Esophagus muscularis mucosa (tissue), 4 donors: ENCODE measurements around the gene PSORS1C1. TPM values are rescaled to one million over a fixed set of nuclear protein-coding genes. Genes with fewer than 3 reads are reported as not detected.

Source experiments
- DNase-seq: peaks from one replicate; pipeline ENCODE4 v3.0.0-alpha.2; 2017; ENCODE audit errors: extremely low spot score
- H3K27ac ChIP-seq, 4 donors: fragments of 200-600 bp; sonication (generic); replicated peaks in 1 of 4; 1 replicate in 3 of 4; 2 replicates in 1 of 4; pipeline ENCODE4 v1.5.1; 2016 to 2019; ENCODE audit warnings: mild to moderate bottlenecking in 1 of 4
- H3K27me3 ChIP-seq, 4 donors: fragments of 200-600 bp; sonication (generic); one replicate each; pipeline versions ENCODE4 v1.5.1 to v1.6.0; 2016 to 2019
- H3K36me3 ChIP-seq, 4 donors: fragments of 200-600 bp; sonication (generic); one replicate each; pipeline ENCODE4 v1.5.1; 2016 to 2019
- H3K4me1 ChIP-seq, 4 donors: fragments of 200-600 bp; sonication (generic); one replicate each; pipeline ENCODE4 v1.5.1; 2016 to 2019
- H3K4me3 ChIP-seq, 4 donors: fragments of 200-600 bp; sonication (generic); 1 replicate in 2 of 4; 2 replicates in 2 of 4; pipeline ENCODE4 v1.5.1; 2016 to 2019; ENCODE audit warnings: mild to moderate bottlenecking in 4 of 4, moderate library complexity in 1 of 4
- H3K9me3 ChIP-seq, 4 donors: fragments of 200-600 bp; sonication (generic); 1 replicate in 3 of 4; 2 replicates in 1 of 4; pipeline ENCODE4 v1.5.1; 2016 to 2019
- EP300 ChIP-seq: sonication (generic); formaldehyde crosslinking; IDR thresholded peaks from one replicate; pipeline ENCODE4 v1.6.1; 2017; ENCODE audit warnings: antibody characterized with exemption
- POLR2A ChIP-seq: fragments of 450-650 bp; IDR thresholded peaks from one replicate; pipeline ENCODE4 v1.6.1; 2017; ENCODE audit warnings: antibody characterized with exemption, moderate library complexity, mild to moderate bottlenecking, low read depth
- POLR2AphosphoS5 ChIP-seq, 2 donors: sonication (generic); formaldehyde crosslinking; IDR thresholded peaks; one replicate each; pipeline ENCODE4 v1.6.1; 2017; ENCODE audit warnings: antibody characterized with exemption in 2 of 2
- WGBS: methylation state at CpG from one replicate; pipeline ENCODE4 v1.1.5; 2018; 5-methylcytosine and 5-hydroxymethylcytosine counted together
- intact Hi-C: fragments of 100-400 bp; cut with DNase I; formaldehyde crosslinking; loops from one replicate; pipeline ENCODE4 v1.15.1; 2023
- total RNA-seq, 4 donors: library from RNA; depleted of rRNA; stranded (reverse); fragments of >200 nt; gene quantifications; one replicate each; pipeline versions ENCODE4 v1.1.0 to v1.2.1, GENCODE V29; 2016
- TF ChIP-seq, protein P1 (sequence below), 3 experiments: fragments of 200-600 bp in 2 of 3; fragments of 450-650 bp in 1 of 3; sonication (generic) in 2 of 3; IDR thresholded peaks; one replicate each; pipeline ENCODE4 v1.5.1; 2017 to 2019; ENCODE audit warnings: antibody characterized with exemption in 3 of 3, mild to moderate bottlenecking in 2 of 3, moderate library complexity in 1 of 3

The PSORS1C1 gene
- total RNA-seq, 4 donors from 2014 or later = 0.34 to 1.2 (median 1.1) TPM

DNA sequence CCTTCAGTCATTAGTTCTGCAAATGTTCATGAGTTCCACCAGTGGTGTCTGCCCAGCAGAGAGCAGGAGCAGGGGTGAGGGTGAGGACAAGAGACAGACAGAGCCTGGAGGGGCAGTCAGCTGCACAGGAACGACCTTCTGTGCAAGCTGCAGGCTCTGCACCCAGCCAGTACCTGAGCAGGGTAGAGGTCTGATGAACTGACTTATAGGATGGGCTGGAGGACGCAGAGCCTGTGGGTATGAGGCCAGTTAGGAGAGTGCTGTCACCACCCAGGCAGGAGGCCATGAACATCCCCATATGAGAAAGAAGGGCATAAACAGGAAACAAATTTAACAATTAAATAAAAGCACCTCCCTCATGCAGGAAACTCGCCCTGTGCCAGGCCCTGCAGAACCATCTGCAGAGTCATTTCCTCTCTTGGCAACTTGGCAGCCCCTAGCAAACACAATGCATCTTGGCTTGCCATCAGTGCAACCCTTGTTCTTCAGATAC is 20.2 kb upstream of the PSORS1C1 start:
- Histone ChIP-seq H3K4me3 (no peak overlapping the region), H3K27ac (no peak overlapping the region), H3K36me3 (no peaks in the 10 kb centered on the region), H3K9me3 (no peaks in the 10 kb centered on the region), H3K4me1 (peaks cover 4 to 18% (median 10%) of the 10 kb centered on the region in 4 donors), H3K27me3 (no peaks in the 10 kb centered on the region)
- TF ChIP-seq, protein P1, sequence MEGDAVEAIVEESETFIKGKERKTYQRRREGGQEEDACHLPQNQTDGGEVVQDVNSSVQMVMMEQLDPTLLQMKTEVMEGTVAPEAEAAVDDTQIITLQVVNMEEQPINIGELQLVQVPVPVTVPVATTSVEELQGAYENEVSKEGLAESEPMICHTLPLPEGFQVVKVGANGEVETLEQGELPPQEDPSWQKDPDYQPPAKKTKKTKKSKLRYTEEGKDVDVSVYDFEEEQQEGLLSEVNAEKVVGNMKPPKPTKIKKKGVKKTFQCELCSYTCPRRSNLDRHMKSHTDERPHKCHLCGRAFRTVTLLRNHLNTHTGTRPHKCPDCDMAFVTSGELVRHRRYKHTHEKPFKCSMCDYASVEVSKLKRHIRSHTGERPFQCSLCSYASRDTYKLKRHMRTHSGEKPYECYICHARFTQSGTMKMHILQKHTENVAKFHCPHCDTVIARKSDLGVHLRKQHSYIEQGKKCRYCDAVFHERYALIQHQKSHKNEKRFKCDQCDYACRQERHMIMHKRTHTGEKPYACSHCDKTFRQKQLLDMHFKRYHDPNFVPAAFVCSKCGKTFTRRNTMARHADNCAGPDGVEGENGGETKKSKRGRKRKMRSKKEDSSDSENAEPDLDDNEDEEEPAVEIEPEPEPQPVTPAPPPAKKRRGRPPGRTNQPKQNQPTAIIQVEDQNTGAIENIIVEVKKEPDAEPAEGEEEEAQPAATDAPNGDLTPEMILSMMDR (IDR thresholded peaks at IDR 0.05) = no peak
- DNase-seq = no peak
- intact Hi-C loops = no loop called here
- 49% methylated on average over 2 of the region's 3 CpGs for WGBS

DNA sequence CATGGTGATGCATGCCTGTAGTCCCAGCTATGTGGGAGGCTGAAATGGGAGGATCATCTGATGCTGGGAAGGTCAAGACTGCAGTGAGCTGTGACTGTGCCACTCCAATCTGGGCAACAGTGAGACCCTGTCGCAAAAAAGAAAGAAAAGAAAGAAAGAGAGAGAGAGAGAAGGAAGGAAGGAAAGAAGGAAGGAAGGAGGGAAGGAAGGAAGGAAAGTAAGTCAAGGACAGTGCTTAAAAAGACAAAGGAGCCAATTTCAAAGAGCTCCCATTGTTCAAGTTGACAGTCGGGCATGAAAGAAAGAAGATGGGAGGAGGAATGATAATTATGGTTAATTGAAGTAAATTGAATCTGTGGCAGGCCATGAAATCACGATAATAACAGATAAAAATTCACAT is 18.4 kb upstream of the PSORS1C1 start:
- DNase-seq = no peak
- TF ChIP-seq POLR2AphosphoS5 (IDR thresholded peaks at IDR 0.05) (no peak), EP300 (no peak), POLR2A (no peak)
- TF ChIP-seq, protein P1 (IDR thresholded peaks at IDR 0.05) = no peak
- intact Hi-C loops = no loop called here
- WGBS = 83% methylated on average over 3 of the region's 3 CpGs
- H3K4me3 ChIP-seq = no peak overlapping the region
- H3K9me3 ChIP-seq = no peaks in the 10 kb centered on the region
- no peaks in the 10 kb centered on the region for H3K36me3 ChIP-seq
- H3K4me1 ChIP-seq = peaks cover 4 to 18% (median 10%) of the 10 kb centered on the region in 4 donors
- no peaks in the 10 kb centered on the region for H3K27me3 ChIP-seq
- no peak overlapping the region for H3K27ac ChIP-seq

DNA sequence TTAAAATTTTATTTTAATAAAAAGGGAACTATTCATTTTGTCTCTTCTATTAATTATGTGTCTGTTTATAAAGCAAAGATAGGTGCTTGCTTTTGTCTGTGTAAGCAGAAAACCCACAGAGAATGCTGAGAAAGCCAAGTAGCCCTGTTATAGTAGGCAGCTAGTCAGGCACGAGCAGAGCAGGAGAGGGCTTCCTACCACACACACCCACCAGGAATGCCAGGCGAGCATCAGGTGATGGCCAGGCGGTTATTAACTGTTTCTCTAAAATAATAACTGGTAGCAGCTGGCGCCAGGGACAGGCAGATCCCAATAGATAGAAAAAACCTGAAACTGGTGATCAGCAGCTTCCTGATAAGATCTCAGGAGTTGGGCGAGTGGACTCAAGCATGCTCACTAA is 17.9 kb upstream of the PSORS1C1 start:
- no peak for DNase-seq
- 76% methylated on average over 5 of the region's 5 CpGs for WGBS
- no peaks in the 10 kb centered on the region for H3K36me3 ChIP-seq
- no peak overlapping the region for H3K4me3 ChIP-seq
- no peaks in the 10 kb centered on the region for H3K9me3 ChIP-seq
- H3K27ac ChIP-seq = no peak overlapping the region
- intact Hi-C loops = no loop called here
- H3K27me3 ChIP-seq = no peaks in the 10 kb centered on the region
- TF ChIP-seq, protein P1 (IDR thresholded peaks at IDR 0.05) = no peak
- TF ChIP-seq POLR2AphosphoS5 (IDR thresholded peaks at IDR 0.05) (no peak), POLR2A (no peak), EP300 (no peak)
- peaks cover 4 to 18% (median 10%) of the 10 kb centered on the region in 4 donors for H3K4me1 ChIP-seq

DNA sequence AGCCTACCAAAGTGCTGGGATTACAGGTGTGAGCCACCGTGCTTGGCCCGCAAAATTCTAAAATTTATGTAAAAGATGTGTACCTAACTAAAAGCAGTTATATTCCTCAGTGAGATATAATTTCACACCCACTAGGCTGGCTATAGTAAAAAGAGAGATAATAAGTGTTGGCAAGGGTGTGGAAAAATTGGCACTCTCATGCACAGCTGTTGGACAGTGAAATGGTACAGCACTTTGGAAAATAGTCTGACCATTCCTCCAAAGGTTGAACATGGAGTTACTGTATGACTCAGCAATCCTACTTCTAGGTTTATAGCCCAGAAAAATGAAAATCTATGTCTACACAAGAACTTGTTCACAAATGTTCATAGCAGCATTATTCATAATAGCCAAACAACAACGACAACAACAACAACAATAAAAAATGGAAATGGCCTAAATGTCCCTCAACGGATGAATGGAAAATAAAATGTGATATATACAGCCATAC is 16.1 kb upstream of the PSORS1C1 start:
- Histone ChIP-seq H3K9me3 (no peaks in the 10 kb centered on the region), H3K27ac (no peak overlapping the region), H3K36me3 (no peaks in the 10 kb centered on the region), H3K27me3 (no peaks in the 10 kb centered on the region), H3K4me3 (no peak overlapping the region), H3K4me1 (peaks cover 4 to 16% (median 10%) of the 10 kb centered on the region in 4 donors)
- no peak for DNase-seq
- TF ChIP-seq, protein P1 (IDR thresholded peaks at IDR 0.05) = no peak
- TF ChIP-seq POLR2AphosphoS5 (IDR thresholded peaks at IDR 0.05) (no peak), EP300 (no peak), POLR2A (no peak)
- intact Hi-C loops = no loop called here
- WGBS = 99% methylated on average over 4 of the region's 4 CpGs

DNA sequence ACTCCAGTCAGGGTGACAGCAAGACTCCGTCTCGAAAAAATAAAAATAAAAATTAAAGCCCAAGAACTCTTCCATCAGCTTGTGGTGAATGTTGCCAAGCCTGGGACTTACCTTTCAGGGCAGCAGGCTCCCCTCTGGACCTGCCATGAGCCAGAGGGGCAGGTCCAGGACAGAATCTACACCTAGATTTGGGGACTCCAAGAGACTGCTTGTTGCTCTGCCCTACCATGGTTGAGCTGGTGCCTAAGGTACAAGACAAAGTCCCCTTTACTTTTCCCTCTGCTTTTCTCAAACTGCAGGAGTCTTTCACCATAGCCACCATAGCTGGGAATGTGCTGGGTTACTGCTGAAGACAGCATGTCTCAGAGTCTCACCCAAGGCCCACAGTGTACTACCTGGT is 11.5 kb upstream of the PSORS1C1 start:
- Histone ChIP-seq H3K27me3 (peaks cover 0 to 6% (median 0%) of the 10 kb centered on the region in 4 donors), H3K27ac (no peak overlapping the region), H3K9me3 (no peaks in the 10 kb centered on the region), H3K36me3 (no peaks in the 10 kb centered on the region), H3K4me1 (no peaks in the 10 kb centered on the region), H3K4me3 (no peak overlapping the region)
- intact Hi-C loops = no loop called here
- WGBS = 92% methylated on average over 2 of the region's 2 CpGs
- DNase-seq = no peak
- no peak for TF ChIP-seq POLR2A
- TF ChIP-seq EP300 = no peak
- TF ChIP-seq, protein P1 (IDR thresholded peaks at IDR 0.05) = no peak
- no peak for TF ChIP-seq POLR2AphosphoS5 (IDR thresholded peaks at IDR 0.05)
